GM18861 (cell line): Measurements from ENCODE around the gene TOX2.

Experiments used
- ATAC-seq: cut with Tn5 transposase; IDR thresholded peaks from one replicate; pipeline ENCODE4 v1.9.1; 2021; ENCODE audit not compliant: unreplicated experiment

TOX2 gene

GRCh38 chr20:43974695-43975094 lies 60.0 kb downstream of the TOX2 start:
- ATAC-seq = no peak

- ATAC-seq = no peak
Observed at GRCh38 chr20:43975096-43975768, 60.6 kb downstream of the TOX2 start.

- ATAC-seq = no peak
Observed at GRCh38 chr20:43976547-43976946, 61.9 kb downstream of the TOX2 start.

GRCh38 chr20:43977252-43977651 lies 62.6 kb downstream of the TOX2 start:
- ATAC-seq = no peak

GRCh38 chr20:43977962-43978361 lies 63.3 kb downstream of the TOX2 start:
- ATAC-seq = no peak

- ATAC-seq = no peak
Observed at GRCh38 chr20:43979576-43980105, 65.0 kb downstream of the TOX2 start.

GRCh38 chr20:43981540-43981939 lies 66.9 kb downstream of the TOX2 start:
- ATAC-seq = no peak

GRCh38 chr20:43982016-43982415 lies 67.4 kb downstream of the TOX2 start:
- no peak for ATAC-seq

- ATAC-seq = no peak
Observed at GRCh38 chr20:43982886-43983285, 68.2 kb downstream of the TOX2 start.

GRCh38 chr20:43983359-43983758 lies 68.7 kb downstream of the TOX2 start:
- no peak for ATAC-seq

GRCh38 chr20:43983904-43984361 lies 69.3 kb downstream of the TOX2 start:
- ATAC-seq = no peak

- ATAC-seq = no peak
Observed at GRCh38 chr20:43984587-43984986, 69.9 kb downstream of the TOX2 start.

- ATAC-seq = no peak
Observed at GRCh38 chr20:43985121-43985520, 70.5 kb downstream of the TOX2 start.

GRCh38 chr20:43985608-43986316 lies 71.1 kb downstream of the TOX2 start:
- no peak for ATAC-seq

GRCh38 chr20:43987018-43987417 lies 72.4 kb downstream of the TOX2 start:
- no peak for ATAC-seq

GRCh38 chr20:43987531-43987930 lies 72.9 kb downstream of the TOX2 start:
- ATAC-seq = no peak

- peak; percentile 54 for ATAC-seq
Observed at GRCh38 chr20:43988451-43988850, 73.8 kb downstream of the TOX2 start.

- no peak for ATAC-seq
Observed at GRCh38 chr20:43988867-43989266, 74.2 kb downstream of the TOX2 start.

- no peak for ATAC-seq
Observed at GRCh38 chr20:43991261-43991660, 76.6 kb downstream of the TOX2 start.

GRCh38 chr20:43991982-43992381 lies 77.3 kb downstream of the TOX2 start:
- no peak for ATAC-seq

GRCh38 chr20:43992885-43993284 lies 78.2 kb downstream of the TOX2 start:
- no peak for ATAC-seq

GRCh38 chr20:43993560-43993959 lies 78.9 kb downstream of the TOX2 start:
- no peak for ATAC-seq
